ENCODE results near the gene DISP2.

DISP2 gene

GRCh38 chr15:40367371-40367685 is 9.3 kb downstream of the DISP2 start:
- no peak for TF ChIP-seq CTCF (conservative IDR thresholded peaks at IDR 0.05)
- no peak for TF ChIP-seq ZFX (IDR thresholded peaks at IDR 0.05)
- peak overlapping the region; percentile 73 for H3K27ac ChIP-seq

- peak overlapping the region; percentile 73 for H3K27ac ChIP-seq
- TF ChIP-seq ZFX (IDR thresholded peaks at IDR 0.05) (peak; percentile 47; the same call in 1 of the 2 replicates), CTCF (conservative IDR thresholded peaks at IDR 0.05) (peak; percentile 97)
Observed at GRCh38 chr15:40367686-40368611, 9.9 kb downstream of the DISP2 start.

GRCh38 chr15:40368719-40369473 is 10.9 kb downstream of the DISP2 start:
- TF ChIP-seq ZFX (IDR thresholded peaks at IDR 0.05) (no peak), CTCF (conservative IDR thresholded peaks at IDR 0.05) (no peak)

GRCh38 chr15:40369474-40369869 is 11.5 kb downstream of the DISP2 start:
- TF ChIP-seq ZFX (IDR thresholded peaks at IDR 0.05) (no peak), CTCF (conservative IDR thresholded peaks at IDR 0.05) (no peak)
- H3K27ac ChIP-seq = no peak overlapping the region

More at GRCh38 chr15:40368719-40369473, 10.9 kb downstream of the DISP2 start:
- no peak overlapping the region; the same call in 1 of the 2 replicates for H3K27ac ChIP-seq

- TF ChIP-seq ZFX (IDR thresholded peaks at IDR 0.05) = no peak
- no peak for TF ChIP-seq CTCF (conservative IDR thresholded peaks at IDR 0.05)
- H3K27ac ChIP-seq = no peak overlapping the region
Observed at GRCh38 chr15:40369971-40370370, 12.0 kb downstream of the DISP2 start.

- no peak overlapping the region for H3K27ac ChIP-seq
- no peak for TF ChIP-seq CTCF (conservative IDR thresholded peaks at IDR 0.05)
- no peak for TF ChIP-seq ZFX (IDR thresholded peaks at IDR 0.05)
Observed at GRCh38 chr15:40372981-40373380, 15.0 kb downstream of the DISP2 start.

GRCh38 chr15:40377606-40378005 is 19.6 kb downstream of the DISP2 start:
- no peak for TF ChIP-seq CTCF (conservative IDR thresholded peaks at IDR 0.05)
- no peak overlapping the region for H3K27ac ChIP-seq

Data from C4-2B (cell line).